H7 (cell line): ENCODE data around the gene MYO1A. TPM values are rescaled to one million over a fixed set of nuclear protein-coding genes. Genes with fewer than 3 reads are reported as not detected.

Source experiments
- DNase-seq: peaks from one replicate; pipeline ENCODE4 v3.0.0; 2012
- H3K27me3 ChIP-seq: 2 replicates; pipeline ENCODE4 v1.6.0; 2011; ENCODE audit warnings: mild to moderate bottlenecking, low read length; ENCODE audit not compliant: control insufficient read depth, insufficient read depth
- H3K36me3 ChIP-seq: replicated peaks from 2 replicates; pipeline ENCODE4 v1.5.1; 2011; ENCODE audit warnings: low read length; ENCODE audit not compliant: control insufficient read depth, insufficient read depth
- H3K4me3 ChIP-seq: 2 replicates; pipeline ENCODE4 v1.5.1; 2011; ENCODE audit warnings: low read depth, mild to moderate bottlenecking, control low read depth, low read length, moderate library complexity; ENCODE audit not compliant: insufficient read depth
- total RNA-seq: library from RNA; depleted of rRNA; stranded (reverse); fragments of >200 nt; shearing (Covaris generic); gene quantifications from 2 replicates; pipeline ENCODE4 v1.2.3, GENCODE V29; 2014

The MYO1A gene
- total RNA-seq, 1 experiment from 2014 or later = 0.24 TPM

DNA sequence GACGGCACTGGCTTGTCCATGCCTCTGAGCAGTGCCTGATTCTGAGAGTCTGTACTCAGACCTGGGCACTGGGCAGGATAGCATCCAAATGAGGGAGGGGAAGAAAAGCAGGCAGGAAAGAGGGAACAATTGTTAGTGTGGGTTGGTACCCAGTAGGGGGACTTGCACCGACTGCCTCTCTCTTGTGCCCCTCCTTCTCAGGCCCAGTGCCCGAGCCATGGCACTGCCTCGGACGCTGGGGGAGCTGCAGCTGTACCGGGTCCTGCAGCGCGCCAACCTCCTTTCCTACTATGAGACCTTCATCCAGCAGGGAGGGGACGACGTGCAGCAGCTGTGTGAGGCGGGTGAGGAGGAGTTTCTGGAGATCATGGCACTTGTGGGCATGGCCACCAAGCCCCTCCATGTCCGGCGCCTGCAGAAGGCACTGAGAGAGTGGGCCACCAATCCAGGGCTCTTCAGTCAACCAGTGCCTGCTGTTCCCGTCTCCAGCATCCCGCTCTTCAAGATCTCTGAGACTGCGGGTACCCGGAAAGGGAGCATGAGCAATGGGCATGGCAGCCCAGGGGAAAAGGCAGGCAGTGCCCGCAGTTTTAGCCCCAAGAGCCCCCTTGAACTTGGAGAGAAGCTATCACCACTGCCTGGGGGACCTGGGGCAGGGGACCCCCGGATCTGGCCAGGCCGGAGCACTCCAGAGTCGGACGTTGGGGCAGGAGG lies 41.2 kb upstream of the MYO1A start:
- H3K4me3 ChIP-seq = no peak overlapping the region
- H3K36me3 ChIP-seq = peaks cover 11% of the 10 kb centered on the region
- peak; percentile 35 for DNase-seq
- H3K27me3 ChIP-seq = peaks cover 4% of the 10 kb centered on the region; the same call in 1 of the 2 replicates

DNA sequence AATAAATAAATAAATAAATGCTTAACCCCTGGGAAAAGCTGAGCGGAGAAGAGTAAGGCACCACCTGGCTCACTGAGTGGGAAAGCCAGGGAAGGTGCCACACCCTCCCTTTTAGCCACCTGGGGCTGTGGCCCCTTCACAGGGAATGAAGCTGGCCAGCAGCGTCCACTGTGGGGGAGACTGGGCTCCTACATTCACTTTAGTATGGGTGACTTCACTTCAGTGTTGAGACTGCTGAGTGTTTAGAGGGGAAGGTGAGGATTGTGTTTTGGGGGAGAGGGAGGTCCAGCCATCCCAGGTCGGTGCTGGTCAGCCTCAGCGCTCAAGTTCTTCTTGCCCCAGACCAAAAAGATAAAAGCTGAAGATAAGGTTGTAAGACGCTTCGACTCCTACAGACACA lies 40.6 kb upstream of the MYO1A start:
- peaks cover 9% of the 10 kb centered on the region for H3K36me3 ChIP-seq
- DNase-seq = peak; percentile 30
- H3K4me3 ChIP-seq = no peak overlapping the region
- peaks cover 4% of the 10 kb centered on the region; the same call in 1 of the 2 replicates for H3K27me3 ChIP-seq

DNA sequence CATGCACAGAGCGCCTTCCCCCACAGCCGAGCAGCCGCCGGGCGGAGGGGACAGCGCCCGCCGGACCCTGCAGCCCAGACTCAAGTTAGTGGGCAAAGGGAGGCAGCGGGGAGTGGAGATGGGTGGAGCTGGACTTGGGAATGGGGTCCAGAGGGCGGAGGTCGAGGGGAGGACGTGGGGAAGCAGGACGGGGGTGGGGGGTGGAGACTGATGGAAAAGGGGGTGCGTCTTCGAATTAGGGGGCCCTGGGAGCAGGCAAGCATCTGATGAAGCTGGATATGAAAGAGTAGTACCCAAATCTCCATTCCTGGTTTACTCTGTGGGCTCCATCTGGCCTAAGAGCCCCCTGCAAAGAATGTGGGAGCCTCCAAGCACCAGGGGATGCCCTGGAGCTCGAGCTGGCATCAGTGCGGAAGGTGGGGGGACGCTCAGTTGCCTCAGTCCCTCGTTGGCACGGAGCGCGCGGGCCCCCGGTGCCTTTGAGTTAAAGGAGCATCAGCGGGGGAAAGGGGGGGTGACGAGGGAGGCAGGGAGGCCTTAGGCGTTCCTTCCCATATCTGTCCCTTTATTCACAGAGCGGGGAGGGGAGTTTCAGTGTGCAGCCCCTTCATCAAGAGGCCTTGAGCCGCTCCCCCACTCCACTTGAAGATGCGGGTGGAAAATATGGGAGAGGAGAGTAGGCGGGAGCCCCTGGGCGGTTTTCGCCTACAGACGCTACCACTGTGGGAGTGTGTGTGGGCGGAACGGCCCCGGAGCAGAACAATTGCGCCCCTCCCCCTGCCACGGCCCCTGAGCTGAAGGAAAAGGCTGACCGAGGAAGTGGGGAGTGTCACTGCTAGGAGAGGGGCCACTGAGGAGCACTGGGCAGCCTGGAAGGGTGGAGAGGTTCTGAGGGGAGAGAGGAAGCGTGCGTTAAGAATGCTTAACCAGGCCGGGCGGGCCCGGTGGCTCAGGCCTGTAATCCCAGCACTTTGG lies 39.6 kb upstream of the MYO1A start:
- Histone ChIP-seq H3K4me3 (peak overlapping the region; percentile 95), H3K27me3 (peaks cover 4% of the 10 kb centered on the region; the same call in 1 of the 2 replicates), H3K36me3 (peaks cover 5% of the 10 kb centered on the region)
- peak; percentile 79 for DNase-seq

DNA sequence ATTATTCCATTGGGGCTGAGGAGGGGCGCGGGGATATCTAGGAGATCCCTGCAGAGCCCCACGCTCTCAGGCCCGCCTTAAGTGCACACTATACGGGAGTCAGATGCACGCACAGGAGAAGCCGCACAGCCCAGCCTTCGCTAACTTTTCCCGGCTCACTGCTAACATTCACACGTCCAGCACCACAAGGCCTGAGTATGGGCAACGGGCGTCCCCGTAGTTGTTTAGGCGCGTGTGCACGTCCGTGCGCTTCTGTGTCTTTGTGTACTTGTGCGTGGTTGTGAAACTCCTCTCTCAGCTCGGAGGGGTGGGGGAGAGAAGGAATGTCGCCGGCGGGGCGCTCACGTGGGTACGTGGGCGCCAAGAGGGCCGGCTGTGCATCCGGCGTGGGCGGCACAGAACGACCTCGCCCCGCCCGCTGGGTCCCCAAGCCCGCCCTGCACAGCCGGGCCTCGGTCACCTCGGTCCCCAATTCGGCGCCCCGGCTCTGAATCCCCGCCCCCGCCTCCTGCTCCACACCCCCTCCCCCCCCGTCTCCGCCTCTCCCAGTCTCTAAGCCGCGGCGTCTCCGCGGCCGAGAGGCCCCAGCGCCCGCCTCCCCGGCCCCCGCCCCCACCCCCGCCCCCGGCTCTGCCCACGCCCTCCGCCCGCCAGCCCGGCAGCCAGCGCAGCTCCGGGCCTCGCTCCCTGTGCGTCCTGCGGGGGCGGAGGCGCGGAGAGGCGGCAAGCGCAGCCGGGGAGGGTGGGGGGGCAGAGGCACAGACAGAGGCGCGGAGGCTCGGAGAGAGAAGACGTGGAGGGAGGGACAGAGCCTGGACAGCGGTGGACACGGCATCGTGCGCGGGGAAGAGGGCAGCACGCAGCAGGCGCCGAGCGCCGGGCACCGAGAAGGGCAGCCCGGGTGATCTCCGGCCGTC lies 38.7 kb upstream of the MYO1A start, which contains the start of gene NAB2:
Gene NAB2 (plus strand): TSS at position 761 of the 917 bp plus-strand sequence. CDS start 158 bp downstream, outside the sequence.
- Histone ChIP-seq H3K27me3 (peaks cover 4% of the 10 kb centered on the region; the same call in 1 of the 2 replicates), H3K36me3 (peaks cover 5% of the 10 kb centered on the region), H3K4me3 (peak within 1 kb of the TSS; percentile 95)
- peak; percentile 99 for DNase-seq

DNA sequence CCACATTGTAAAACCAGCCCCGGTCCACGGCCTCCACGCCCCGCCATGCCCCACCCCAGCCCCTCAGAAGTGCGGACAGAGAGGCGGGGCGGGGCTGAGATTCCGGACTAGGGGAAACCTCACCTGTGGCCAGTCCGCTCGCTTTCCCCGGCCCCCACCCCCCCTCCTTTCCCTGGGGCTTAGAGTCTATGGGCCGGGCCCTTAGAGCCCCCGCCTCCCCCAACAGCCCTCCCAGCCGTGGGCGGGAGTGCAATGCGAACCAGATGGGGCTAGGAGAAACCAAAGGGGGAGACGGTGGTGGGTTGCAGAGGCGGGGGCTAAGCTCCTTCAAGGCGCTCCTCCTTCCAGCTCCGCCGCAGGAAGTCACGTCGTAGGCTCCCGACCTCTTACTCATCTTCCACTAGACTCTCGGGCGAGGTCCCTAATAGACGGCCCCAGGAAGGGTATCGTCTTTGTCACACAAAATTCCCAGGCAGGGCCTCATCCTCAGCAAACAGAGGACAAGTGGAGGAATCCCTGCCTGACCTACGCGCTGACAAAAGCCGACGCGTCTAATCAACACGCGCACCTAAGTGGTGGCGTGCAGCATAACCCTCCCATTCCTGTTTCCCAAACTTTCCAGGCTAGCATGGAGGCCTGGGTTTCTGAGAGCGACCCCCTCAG lies 37.9 kb upstream of the MYO1A start:
- H3K27me3 ChIP-seq = peaks cover 4% of the 10 kb centered on the region; the same call in 1 of the 2 replicates
- H3K36me3 ChIP-seq = peaks cover 5% of the 10 kb centered on the region
- peak overlapping the region; percentile 78 for H3K4me3 ChIP-seq
- DNase-seq = peak; percentile 92

DNA sequence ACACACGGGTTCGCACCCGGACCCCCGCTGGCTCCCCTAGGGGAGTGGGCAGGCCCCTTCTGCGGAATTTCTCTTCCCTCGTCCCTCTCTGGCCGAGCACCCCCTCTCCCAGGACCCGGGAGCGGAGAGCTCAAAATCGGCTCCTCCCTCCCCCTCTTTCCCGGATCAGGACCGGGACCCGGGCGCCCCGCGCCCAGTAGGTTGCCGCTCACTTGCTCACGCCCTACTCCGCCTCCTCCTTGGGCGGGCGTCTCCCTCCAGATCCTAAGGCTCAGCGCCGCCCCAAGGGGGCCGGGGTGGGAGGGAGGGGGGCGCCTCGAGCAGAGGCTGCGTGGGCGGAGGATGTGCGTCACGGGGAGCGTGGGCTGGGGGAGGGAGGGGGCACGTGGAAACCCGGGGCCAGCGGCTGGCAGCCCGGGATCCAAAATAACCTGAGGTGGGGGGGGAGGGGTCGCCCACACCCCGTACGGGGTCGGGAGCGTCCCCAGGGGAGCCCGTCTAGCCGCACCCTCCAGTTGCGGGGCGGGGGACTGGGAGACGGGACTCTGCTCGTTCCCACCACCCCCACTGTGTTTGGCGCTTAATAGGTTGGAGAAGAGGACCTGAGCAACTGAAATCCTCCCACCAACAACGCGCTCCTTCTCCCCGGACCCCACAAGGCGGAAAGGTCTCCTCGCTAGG lies 37.2 kb upstream of the MYO1A start:
- Histone ChIP-seq H3K4me3 (peak overlapping the region; percentile 78), H3K36me3 (peaks cover 1% of the 10 kb centered on the region; the same call in 1 of the 2 replicates), H3K27me3 (peaks cover 4% of the 10 kb centered on the region; the same call in 1 of the 2 replicates)
- DNase-seq = peak; percentile 93

DNA sequence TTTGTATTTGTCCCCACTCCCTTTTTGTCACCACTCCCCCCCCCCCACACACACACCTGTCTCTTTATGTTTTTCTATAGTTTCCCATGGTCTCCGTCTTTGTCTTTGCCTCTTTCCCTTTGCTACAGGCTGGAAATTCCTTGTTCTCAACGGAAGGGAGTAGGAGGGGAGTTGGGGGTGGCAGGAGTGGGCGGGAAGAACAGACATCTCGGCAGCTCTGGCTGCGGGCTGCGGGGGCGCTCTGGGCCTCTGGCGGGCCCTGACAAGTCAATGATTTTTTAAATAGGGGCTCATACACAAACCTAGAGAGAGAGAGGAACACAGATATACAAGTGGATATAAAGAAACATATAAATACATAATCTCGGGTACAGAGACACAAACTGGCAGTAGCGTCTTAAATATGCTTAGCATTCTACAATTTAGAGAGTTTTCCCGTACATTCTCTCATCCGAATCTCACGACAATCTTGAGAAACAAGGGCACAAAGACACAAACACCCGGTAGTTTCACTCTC lies 36.6 kb upstream of the MYO1A start:
- Histone ChIP-seq H3K4me3 (peak overlapping the region; percentile 78), H3K36me3 (peaks cover 1% of the 10 kb centered on the region; the same call in 1 of the 2 replicates), H3K27me3 (peaks cover 4% of the 10 kb centered on the region; the same call in 1 of the 2 replicates)
- peak; percentile 83 for DNase-seq

DNA sequence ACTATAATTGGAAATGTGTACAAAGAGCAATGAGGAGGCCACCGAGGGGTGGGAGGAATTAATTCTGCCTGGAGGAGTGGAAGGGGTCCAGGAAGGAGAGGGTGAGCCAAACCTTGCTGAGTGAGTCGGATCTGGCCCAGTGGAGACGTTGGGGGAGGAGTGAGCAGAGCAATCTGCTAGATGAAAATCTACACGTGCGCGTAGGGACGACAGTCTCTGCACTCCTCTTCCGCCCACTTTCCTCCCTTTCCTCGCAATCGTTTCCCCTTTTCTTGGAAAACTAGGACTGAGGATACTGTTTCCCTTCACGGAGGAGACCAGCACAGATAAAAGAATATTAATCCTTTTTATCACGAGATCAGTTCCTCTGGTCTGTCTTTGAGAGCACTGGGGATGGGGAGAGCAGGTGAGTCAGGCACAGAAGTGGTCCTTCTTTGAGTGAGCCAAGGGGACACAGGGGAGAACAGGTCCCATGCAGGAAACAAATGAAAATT lies 36.1 kb upstream of the MYO1A start:
- Histone ChIP-seq H3K36me3 (no peaks in the 10 kb centered on the region), H3K27me3 (peaks cover 4% of the 10 kb centered on the region; the same call in 1 of the 2 replicates), H3K4me3 (peak overlapping the region; percentile 78)
- DNase-seq = peak; percentile 26

DNA sequence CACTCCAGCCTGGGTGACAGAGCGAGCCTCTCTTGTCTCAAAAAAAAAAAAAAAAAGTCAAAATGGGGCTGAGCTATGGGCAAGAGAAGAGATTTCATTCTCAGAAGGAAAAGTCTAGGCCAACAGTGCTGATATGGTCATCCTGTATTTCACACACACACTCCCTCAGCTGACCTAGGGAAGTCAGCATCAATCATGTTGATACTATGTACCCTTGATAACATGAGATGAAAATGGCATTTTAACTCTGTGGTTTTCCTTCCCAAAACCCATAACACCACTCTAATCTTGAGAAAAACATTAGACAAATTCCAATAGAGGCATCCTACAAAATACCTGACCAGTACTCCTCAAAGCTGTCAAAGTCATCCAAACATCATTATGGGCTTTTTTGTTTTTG lies 30.9 kb upstream of the MYO1A start:
- DNase-seq = no peak
- Histone ChIP-seq H3K27me3 (no peaks in the 10 kb centered on the region), H3K4me3 (no peak overlapping the region), H3K36me3 (no peaks in the 10 kb centered on the region; the same call in 1 of the 2 replicates)

DNA sequence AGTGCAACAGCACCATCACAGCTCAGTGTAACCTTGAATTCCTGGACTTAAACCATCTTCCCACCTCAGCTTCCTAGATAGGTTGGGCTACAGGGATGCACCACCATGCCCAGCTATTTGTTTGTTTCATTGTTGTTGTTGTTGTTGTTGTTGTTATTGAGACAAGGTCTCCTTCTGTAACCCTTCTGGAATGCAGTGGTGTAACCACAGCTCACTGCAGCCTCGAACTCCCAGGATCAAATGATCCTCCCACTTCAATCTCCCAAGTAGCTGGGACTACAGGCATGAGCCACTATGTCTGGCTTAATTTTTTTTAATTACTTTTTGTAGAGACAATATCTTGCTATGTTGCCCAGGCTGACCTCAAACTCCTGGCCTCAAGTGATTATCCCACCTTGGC lies 29.9 kb upstream of the MYO1A start:
- DNase-seq = no peak

DNA sequence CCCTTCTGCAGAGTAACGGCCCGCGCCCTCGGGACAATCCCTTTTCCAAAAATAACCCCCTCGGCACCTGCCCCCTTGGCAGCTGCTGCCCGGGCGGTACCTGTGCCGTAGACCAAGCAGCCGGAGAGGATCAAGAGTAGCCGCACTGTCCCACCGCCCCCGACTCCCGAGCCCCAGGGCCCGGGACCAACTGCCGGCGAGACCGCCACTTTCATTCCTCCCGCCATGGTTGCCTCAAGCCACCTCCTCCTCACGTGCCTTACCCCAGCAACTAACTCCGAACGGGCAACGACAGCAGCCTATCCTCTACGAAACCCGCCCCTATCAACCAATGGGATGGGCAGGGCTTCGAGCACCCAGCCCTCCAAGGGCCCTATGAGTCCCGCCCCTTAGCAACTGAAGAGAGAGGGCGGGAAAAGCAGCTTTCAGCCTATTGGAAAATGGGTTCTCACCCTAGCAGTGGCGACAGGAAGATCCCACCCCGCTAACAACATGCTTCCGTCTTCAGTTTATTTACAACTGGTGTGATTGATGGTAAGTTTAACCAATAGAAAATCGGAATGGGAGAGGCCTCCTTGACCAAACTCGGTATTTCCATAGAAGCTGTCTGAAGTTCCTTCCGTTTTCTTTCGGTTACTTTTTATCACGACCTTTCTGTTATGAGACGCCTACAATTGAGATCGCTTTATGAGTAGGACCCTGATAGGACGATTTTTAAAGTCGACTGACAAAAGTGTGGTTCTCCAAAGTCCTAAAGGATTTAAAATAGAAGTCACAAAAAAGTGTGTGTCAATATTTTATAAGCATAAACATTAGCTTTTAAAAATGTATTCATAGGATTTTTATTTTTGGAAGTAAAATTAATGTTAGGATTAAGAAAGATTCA lies 28.8 kb upstream of the MYO1A start, which contains the start of gene NEMP1:
Gene NEMP1 (minus strand): TSS at position 273 of the 886 bp plus-strand sequence. CDS start 46 bp downstream, at position 227.
- H3K4me3 ChIP-seq = peak within 1 kb of the TSS; percentile 85
- H3K36me3 ChIP-seq = no peaks in the 10 kb centered on the region; the same call in 1 of the 2 replicates
- no peaks in the 10 kb centered on the region for H3K27me3 ChIP-seq
- DNase-seq = peak; percentile 97

More for the DNA sequence above, 29.9 kb upstream of the MYO1A start:
- no peaks in the 10 kb centered on the region; the same call in 1 of the 2 replicates for H3K36me3 ChIP-seq
- no peak overlapping the region for H3K4me3 ChIP-seq
- H3K27me3 ChIP-seq = no peaks in the 10 kb centered on the region
